GM18870 (cell line): ENCODE data around the gene BPTF.
A peak's percentile ranks its signal among the peaks of the same experiment; 100 is the strongest.
"Not testable (repeated sequence)": the region's sequence is repeated elsewhere in the genome, so short reads cannot be mapped to it uniquely, and the experiment has no call there.

Source experiments
- ATAC-seq: cut with Tn5 transposase; IDR thresholded peaks from one replicate; pipeline ENCODE4 v1.9.1; 2021; ENCODE audit warnings: moderate library complexity; ENCODE audit not compliant: unreplicated experiment

The BPTF gene

GRCh38 chr17:68004201-68004600 is 178.9 kb downstream of the BPTF start:
- ATAC-seq, result no peak

- ATAC-seq, result no peak
Measured at GRCh38 chr17:68006797-68007196, 181.5 kb downstream of the BPTF start.

- ATAC-seq, result no peak
Measured at GRCh38 chr17:68011199-68011665, 185.9 kb downstream of the BPTF start.

- no peak for ATAC-seq
Measured at GRCh38 chr17:68013385-68013784, 188.1 kb downstream of the BPTF start.

- ATAC-seq, result no peak
Measured at GRCh38 chr17:68015081-68015723, 189.9 kb downstream of the BPTF start.

GRCh38 chr17:68016838-68017237 is 191.5 kb downstream of the BPTF start:
- ATAC-seq, result no peak

- ATAC-seq, result not testable (repeated sequence)
Measured at GRCh38 chr17:68018493-68018892, 193.2 kb downstream of the BPTF start.

GRCh38 chr17:68019336-68019674 is 194.0 kb downstream of the BPTF start:
- ATAC-seq, result no peak

- ATAC-seq, result peak; percentile 90
Measured at GRCh38 chr17:68019675-68020408, 194.5 kb downstream of the BPTF start.

GRCh38 chr17:68020409-68020756 is 195.1 kb downstream of the BPTF start:
- no peak for ATAC-seq

GRCh38 chr17:68020791-68021190 is 195.5 kb downstream of the BPTF start:
- ATAC-seq, result not testable (repeated sequence)

- no peak for ATAC-seq
Measured at GRCh38 chr17:68021963-68022362, 196.7 kb downstream of the BPTF start.

- not testable (repeated sequence) for ATAC-seq
Measured at GRCh38 chr17:68022547-68022946, 197.2 kb downstream of the BPTF start.

- no peak for ATAC-seq
Measured at GRCh38 chr17:68029512-68030215, 204.4 kb downstream of the BPTF start.
